Measurements from ENCODE around the gene TMEM59L. TPM values are rescaled to one million over a fixed set of nuclear protein-coding genes. Genes with fewer than 3 reads are reported as not detected.

Gene TMEM59L
- total and polyA plus RNA-seq, 2 of the 13 experiments (the other 11 are each of a cell fraction or from before 2014, with no cell fraction given): 0.97 to 5.5 TPM

- POLR2A ChIA-PET: interaction anchor here (0.6 kb wide), 1 partner anchor 44 kb away, joined by 3 read pairs; no protein-coding TSS in a partner anchor
These were observed 8.2 kb downstream of the TMEM59L start for GRCh38 chr19:18620902-18621301.

More at GRCh38 chr19:18620902-18621301, 8.2 kb downstream of the TMEM59L start:
- 83% methylated on average over 2 of the region's 7 CpGs for WGBS (ENCODE audit: low lambda C conversion rate)
- Histone ChIP-seq H3K4me2 (ENCODE audit: low read depth, low read length) (no peak overlapping the region), H3K4me1 (ENCODE audit: insufficient read depth, low read length) (no peaks in the 10 kb centered on the region), H3K27me3 (ENCODE audit: control insufficient read depth in 1 of 2, insufficient read depth in 2 of 2, low read length in 2 of 2) (no peaks in the 10 kb centered on the region), H2AFZ (ENCODE audit: low read length) (no peak overlapping the region), H4K20me1 (ENCODE audit: insufficient read depth, low read length) (no peaks in the 10 kb centered on the region), H3K9ac (ENCODE audit: insufficient read depth, low read depth, low read length) (no peak overlapping the region), H3K79me2 (ENCODE audit: insufficient read depth, low read length) (no peaks in the 10 kb centered on the region), H3K9me3 (ENCODE audit: low read length) (no peaks in the 10 kb centered on the region), H3K36me3 (replicated peaks in 1 of 2; ENCODE audit: control insufficient read depth in 1 of 2, insufficient read depth in 2 of 2, low read length in 2 of 2) (no peaks in the 10 kb centered on the region), H3K4me3 (replicated peaks in 1 of 3; ENCODE audit: insufficient read depth in 1 of 3, low read depth in 2 of 3, low read length in 3 of 3) (no peak overlapping the region), H3K27ac (ENCODE audit: extremely low read length, insufficient read depth, low read length) (no peak overlapping the region)
- CTCF ChIA-PET (ENCODE audit: low intra/inter-chr PET ratio, low total read pairs): no interaction called here
- BruUV-seq (replicated peaks): no TSS peak
- in situ Hi-C loops (cut with HindIII; ENCODE audit: extremely low pct_ligation_motif_present, low pct_unique_long_range_greater_than_20kb): no loop called here
- TF ChIP-seq TCF7L2 (IDR thresholded peaks at IDR 0.05; ENCODE audit: low read depth, low read length): no peak
- no peak for TF ChIP-seq SP1 (IDR thresholded peaks at IDR 0.05)
- TF ChIP-seq SP1 (CRISPR knock-in tag; IDR thresholded peaks at IDR 0.05): no peak
- no peak for TF ChIP-seq HNF1A (IDR thresholded peaks at IDR 0.05; ENCODE audit: low read depth)
- no peak for TF ChIP-seq HNF1A (CRISPR knock-in tag; IDR thresholded peaks at IDR 0.05; ENCODE audit: borderline replicate concordance)
- TF ChIP-seq REL (CRISPR knock-in tag; conservative IDR thresholded peaks at IDR 0.05): no peak
- no peak for TF ChIP-seq ZBTB42 (CRISPR knock-in tag; IDR thresholded peaks at IDR 0.05)
- ATAC-seq (no peak), FAIRE-seq (no peak), DNase-seq (ENCODE audit: low spot score) (no peak)
- intact Hi-C loops (cut with micrococcal nuclease; ENCODE audit: unreplicated experiment): no loop called here
